GM18508 (cell line): ENCODE data around the gene MYH7.
"Not testable (repeated sequence)": the region's sequence is repeated elsewhere in the genome, so short reads cannot be mapped to it uniquely, and the experiment has no call there.

ENCODE experiments used
- ATAC-seq: cut with Tn5 transposase; IDR thresholded peaks from one replicate; pipeline ENCODE4 v1.9.1; 2021; ENCODE audit warnings: moderate number of reproducible peaks; ENCODE audit not compliant: insufficient read depth, unreplicated experiment

MYH7 gene

DNA sequence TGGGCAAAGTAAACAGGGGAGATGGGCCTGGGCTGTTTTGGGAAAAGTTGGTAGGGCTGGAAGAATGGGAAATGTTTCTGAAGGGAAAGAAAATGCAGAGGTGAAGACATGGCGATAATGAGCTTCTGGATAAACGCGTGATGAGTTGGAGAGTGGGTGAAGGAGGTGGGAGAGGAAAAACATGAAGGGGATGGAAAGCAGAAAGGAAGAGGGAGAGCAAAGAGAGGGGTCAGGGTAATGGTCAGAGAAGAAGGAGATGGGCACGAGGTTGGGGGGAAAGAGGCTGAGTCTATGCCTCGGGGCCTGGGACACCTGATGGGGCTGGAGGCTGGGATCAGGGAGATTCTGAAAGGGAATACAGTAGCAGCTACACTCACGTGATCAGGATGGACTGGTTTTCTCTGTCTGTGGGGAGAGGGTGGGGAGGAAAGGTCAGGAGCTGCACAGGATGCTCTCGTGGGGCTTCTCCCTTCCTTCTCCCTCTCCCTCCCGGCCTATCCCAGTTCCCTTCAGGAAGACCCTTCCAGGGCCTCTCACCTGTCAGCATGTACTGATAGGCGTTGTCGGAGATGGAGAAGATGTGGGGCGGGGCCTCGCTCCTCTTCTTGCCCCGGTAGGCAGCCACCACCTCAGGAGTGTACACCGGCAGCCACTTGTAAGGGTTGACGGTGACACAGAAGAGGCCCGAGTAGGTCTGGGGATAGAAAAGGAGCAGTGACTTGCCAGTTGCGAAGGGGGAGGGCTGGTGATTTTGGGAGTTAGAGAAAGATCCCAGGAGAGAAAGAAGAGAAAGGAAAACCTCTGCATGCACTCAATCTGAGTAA is 3.1 kb downstream of the MYH7 start:
- no peak for ATAC-seq

DNA sequence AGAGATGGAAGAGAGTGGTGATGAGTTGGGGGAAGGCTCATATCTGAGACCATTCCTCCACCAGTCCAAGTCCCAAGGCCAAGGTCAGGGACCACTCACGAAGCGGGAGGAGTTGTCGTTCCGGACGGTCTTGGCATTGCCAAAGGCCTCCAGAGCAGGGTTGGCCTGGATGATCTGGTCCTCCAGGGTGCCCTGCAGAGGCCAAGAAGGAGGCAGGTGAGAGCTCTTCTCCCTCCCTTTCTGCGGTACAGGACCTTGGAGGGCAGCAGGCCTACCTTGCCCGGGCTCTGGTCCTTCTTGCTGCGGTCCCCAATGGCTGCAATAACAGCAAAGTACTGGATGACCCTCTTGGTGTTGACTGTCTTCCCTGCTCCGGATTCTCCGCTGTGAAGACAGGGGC is 4.0 kb downstream of the MYH7 start:
- no peak for ATAC-seq

DNA sequence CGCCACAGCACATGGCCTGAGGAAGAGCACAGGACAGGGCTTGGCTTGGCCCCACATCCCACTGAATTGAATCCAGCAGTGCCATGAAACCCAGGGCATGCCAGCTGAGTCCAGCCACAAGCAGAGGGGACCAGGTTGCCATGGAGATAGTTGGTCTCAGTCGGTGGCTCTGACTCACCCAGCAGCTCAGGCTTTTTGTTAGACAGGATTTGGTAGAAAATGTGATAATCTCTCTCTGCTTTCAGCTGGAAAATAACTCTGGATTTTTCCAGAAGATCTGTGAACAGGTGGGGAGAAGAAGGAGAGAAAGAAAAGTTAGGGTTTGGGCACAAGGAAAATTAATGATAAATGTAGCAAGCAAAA is 4.8 kb downstream of the MYH7 start:
- ATAC-seq, result no peak

DNA sequence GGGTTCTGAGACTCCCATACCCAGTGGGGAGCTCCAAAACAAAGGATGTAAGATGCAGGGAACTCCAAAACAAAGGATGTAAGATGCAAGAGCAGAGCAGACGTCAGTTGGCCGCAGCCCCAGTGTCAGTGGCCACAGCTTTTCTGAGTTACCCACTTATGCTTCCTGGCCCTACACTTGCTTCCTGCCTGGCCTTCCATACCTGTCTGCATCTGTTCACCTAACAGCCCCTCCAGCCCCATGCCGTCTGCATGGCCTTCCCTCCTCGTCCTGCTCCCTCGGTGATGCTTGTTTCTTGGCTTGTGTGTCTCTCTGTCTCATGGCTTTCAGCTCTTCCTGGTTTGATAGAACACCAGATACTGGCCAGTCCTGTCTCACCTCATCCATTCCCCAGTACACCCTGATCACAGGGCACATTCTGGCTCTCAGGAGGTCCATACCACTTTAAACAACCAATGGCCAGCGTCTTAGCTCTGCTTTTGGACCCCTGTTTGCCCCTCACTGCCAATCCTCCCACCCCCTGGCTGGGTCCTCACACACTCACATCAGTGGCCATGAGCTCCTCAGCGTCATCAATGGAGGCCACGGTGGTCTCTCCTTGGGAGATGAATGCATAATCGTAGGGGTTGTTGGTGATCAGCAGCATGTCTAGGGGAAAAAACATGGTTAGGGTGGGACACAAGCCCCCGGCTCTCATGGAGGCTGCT is 5.3 kb downstream of the MYH7 start:
- ATAC-seq, result no peak

DNA sequence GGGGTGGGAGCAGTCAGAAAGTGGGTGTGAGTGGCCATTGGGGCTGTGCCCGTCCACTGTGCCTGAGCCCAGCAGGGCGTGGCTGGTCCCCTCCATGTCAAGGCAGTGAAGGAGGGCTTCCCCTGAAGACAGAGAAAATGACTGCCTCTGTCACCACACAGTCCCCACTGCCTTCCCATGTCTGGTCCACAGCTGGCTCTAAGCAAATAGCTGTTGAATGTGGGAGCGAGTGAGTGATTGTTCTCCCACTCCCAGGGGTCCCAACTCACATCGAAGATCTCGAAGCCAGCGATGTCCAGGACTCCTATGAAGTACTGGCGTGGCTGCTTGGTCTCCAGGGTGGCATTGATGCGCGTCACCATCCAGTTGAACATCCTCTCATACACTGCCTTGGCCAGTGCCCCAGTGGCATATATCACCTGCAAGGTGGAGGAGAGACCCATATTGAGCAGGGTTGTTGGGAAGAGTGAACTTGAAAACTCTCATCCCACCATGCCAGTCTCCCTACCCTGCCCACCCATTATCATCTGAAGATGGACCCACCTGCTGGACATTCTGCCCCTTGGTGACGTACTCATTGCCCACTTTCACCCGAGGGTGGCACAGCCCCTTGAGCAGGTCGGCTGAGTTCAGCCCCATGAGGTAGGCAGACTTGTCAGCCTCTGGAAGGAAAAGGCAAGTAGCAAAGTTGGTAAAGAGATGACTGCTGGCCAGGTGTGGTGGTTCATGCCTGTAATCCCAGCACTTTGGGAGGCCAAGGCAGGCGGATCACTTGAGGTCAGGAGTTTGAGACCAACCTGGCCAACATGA is 6.6 kb downstream of the MYH7 start:
- ATAC-seq, result no peak

GRCh38 chr14:23425798-23426197 is 9.7 kb downstream of the MYH7 start:
- not testable (repeated sequence) for ATAC-seq

DNA sequence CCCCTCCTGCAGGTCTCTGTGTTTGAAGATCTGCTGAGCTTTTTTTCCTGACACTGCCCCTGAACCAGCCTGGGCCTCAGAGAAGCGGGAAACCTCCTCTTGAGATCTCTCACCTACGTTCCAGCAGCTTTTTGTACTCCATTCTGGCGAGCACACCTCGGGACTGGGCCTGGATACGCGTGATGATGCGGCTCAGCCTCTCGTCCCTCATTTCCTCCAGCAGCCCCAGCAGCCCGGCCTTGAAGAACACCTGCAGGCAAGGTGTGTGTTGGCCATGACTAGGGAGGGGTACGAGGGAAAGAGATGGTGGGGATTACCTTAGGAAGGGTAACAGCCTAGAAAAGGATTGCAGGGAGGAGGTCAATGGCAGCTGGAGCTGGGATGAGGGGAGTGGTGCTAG is 10.3 kb downstream of the MYH7 start:
- ATAC-seq, result no peak

DNA sequence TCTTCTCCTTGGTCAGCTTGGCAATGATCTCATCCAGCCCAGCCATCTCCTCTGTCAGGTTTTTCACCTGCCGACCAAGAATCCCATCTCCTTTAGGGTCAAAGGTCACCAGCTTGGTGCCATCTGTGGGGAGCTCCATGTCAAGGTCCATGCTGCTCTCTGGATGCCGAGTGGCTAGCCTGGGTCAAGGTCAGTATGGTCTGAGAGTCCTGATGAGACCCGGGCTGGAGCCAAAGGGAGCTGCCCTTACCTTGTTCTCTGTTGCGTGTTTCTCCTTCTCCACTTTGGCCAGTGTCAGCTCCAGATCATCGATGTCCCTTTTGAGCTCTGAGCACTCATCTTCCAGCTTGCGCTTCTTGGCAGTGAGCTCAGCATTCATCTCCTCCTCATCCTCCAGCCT is 11.8 kb downstream of the MYH7 start:
- no peak for ATAC-seq

- ATAC-seq, result no peak
Measured at GRCh38 chr14:23421594-23421993, 13.9 kb downstream of the MYH7 start.

DNA sequence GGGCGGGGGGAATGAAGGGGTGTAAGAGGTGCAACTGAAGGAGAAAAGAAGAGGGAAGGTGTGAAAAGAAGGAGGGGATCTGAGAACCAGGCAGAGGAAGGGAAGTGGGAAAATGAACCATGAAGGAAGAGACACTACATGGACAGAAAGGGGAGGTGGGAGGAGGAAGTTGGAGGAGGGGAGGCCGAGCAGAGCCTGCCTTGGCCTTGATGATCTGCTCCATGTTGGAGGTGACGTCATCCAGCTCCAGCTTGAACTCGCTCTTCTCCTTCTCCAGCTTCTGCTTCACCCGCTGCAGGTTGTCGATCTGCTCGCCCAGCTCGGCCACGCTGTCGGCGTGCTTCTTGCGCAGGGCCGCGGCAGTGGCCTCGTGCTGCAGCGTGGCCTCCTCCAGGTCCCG is 15.8 kb downstream of the MYH7 start:
- not testable (repeated sequence) for ATAC-seq

- ATAC-seq, result no peak
Measured at GRCh38 chr14:23418021-23418420, 17.4 kb downstream of the MYH7 start.

DNA sequence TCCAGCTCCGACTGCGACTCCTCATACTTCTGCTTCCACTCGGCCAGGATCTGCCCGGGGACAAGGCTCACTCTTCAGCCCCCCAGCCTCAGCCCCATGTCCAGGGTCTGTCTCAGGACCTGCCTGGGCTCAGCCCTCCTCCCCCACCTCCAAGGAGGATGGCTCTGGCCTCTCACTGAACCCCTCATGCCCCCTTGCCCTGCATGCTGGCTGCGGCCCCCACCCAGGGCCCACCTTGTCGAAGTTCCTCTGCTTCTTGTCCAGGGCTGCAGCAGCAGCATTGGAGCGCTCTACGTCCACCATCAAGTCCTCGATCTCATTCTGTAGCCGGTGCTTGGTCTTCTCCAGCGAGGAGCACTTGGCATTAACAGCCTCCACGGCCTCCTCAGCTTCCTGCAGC is 18.2 kb downstream of the MYH7 start:
- not testable (repeated sequence) for ATAC-seq

- no peak for ATAC-seq
Measured at GRCh38 chr14:23416801-23417200, 18.7 kb downstream of the MYH7 start.

GRCh38 chr14:23415821-23416778 is 19.4 kb downstream of the MYH7 start:
- no peak for ATAC-seq

DNA sequence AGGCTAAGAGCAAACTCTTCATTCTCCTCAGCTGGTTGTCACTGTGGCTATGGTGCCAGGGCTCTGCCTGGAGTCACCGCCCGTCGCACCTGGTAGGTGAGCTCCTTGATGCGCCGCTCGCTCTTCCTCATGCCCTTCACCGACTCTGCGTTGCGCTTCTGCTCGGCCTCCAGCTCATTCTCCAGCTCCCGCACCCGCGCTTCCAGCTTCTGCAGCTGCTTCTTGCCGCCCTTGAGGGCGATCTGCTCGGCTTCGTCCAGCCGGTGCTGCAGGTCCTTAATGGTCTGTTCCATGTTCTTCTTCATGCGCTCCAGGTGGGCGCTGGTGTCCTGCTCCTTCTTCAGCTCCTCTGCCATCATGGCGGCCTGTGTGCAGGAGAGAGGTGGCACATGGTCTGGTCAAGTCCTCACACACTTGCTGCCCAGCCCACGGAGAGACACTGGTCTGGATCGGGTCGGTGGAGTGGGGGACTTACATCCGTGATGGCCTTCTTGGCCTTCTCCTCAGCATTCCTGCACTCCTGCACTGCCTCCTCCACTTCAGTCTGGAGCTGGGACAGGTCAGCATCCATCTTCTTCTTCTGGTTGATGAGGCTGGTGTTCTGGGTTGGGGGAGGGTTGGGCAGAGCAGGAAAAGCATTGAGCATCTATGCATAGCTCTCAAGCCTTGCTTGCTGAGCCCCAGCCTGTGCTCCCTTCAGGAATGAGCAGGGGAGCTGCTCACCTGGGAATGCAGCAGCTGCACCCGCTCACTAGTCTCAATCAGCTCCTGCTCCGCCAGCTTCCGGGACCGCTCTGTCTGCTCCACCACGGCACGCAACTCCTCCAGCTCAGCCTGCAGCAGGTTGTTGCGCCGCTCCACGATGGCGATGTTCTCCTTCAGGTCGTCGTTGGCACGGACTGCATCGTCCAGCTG is 20.3 kb downstream of the MYH7 start:
- ATAC-seq, result no peak

- no peak for ATAC-seq
Measured at GRCh38 chr14:23414254-23414653, 21.2 kb downstream of the MYH7 start.

DNA sequence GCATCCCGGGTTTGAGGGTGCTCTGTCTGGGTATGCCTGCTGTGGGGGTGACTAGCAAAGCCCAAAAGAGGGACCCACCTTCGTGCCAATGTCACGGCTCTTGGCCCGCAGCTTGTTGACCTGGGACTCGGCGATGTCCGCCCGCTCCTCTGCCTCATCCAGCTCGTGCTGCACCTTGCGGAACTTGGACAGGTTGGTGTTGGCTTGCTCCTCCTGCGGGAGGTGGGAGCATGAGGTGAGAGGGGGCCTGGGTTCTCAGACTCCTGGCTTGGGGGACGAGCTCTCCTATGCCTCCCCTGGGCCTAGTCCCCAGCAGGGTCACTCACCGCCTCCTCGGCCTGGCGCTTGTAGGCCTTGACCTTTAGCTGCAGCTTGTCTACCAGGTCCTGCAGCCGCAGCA is 21.8 kb downstream of the MYH7 start:
- no peak for ATAC-seq

GRCh38 chr14:23411563-23412525 is 23.6 kb downstream of the MYH7 start:
- ATAC-seq, result no peak
